Measurements from ENCODE around the gene KDELR3.

DNA sequence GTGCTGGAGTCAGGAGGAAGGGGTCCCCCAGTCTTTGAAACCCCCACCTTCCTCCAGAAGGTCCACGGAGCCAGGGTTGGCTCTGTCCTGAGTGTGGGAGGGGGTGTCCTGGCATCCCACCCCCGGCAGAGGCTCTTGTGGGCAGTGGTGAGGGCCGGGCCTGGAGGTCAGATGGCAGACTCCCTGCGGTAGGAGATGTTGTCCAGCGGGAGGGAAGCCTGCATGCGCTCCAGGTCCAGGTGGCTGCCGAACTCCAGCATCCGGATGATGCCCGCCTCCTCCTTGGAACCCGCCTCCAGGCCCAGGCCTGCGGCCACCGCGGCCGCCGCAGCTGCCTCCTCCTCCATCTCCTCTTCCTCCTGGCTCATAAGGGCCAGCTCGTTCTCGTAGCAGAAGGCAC, 41.3 kb upstream of the KDELR3 start:
- TF ChIP-seq, protein P1, sequence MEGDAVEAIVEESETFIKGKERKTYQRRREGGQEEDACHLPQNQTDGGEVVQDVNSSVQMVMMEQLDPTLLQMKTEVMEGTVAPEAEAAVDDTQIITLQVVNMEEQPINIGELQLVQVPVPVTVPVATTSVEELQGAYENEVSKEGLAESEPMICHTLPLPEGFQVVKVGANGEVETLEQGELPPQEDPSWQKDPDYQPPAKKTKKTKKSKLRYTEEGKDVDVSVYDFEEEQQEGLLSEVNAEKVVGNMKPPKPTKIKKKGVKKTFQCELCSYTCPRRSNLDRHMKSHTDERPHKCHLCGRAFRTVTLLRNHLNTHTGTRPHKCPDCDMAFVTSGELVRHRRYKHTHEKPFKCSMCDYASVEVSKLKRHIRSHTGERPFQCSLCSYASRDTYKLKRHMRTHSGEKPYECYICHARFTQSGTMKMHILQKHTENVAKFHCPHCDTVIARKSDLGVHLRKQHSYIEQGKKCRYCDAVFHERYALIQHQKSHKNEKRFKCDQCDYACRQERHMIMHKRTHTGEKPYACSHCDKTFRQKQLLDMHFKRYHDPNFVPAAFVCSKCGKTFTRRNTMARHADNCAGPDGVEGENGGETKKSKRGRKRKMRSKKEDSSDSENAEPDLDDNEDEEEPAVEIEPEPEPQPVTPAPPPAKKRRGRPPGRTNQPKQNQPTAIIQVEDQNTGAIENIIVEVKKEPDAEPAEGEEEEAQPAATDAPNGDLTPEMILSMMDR (IDR thresholded peaks at IDR 0.05): no peak
- TF ChIP-seq ZFX (IDR thresholded peaks at IDR 0.05; ENCODE audit: borderline replicate concordance): no peak

Data from 22Rv1 (cell line).